HUES48 (cell line): ENCODE data around the gene CHAC1.

Source experiments
- H3K27ac ChIP-seq: one replicate; pipeline ENCODE4 v1.7.0; 2013; ENCODE audit warnings: low read depth, low read length, inconsistent platforms
- H3K27me3 ChIP-seq: 2 replicates; pipeline ENCODE4 v1.6.1; 2013; ENCODE audit warnings: mild to moderate bottlenecking, low read length; ENCODE audit not compliant: control insufficient read depth, insufficient read depth
- H3K36me3 ChIP-seq: 2 replicates; pipeline ENCODE4 v1.6.1; 2013; ENCODE audit warnings: low read length; ENCODE audit not compliant: control insufficient read depth, insufficient read depth
- H3K4me1 ChIP-seq: 2 replicates; pipeline ENCODE4 v1.6.1; 2013; ENCODE audit warnings: mild to moderate bottlenecking, low read length; ENCODE audit not compliant: control insufficient read depth, insufficient read depth
- H3K4me3 ChIP-seq: 2 replicates; pipeline ENCODE4 v1.5.1; 2013; ENCODE audit warnings: mild to moderate bottlenecking, low read depth, low read length
- H3K9ac ChIP-seq: 2 replicates; pipeline ENCODE4 v1.6.1; 2013; ENCODE audit warnings: mild to moderate bottlenecking, low read depth, low read length, moderate library complexity
- H3K9me3 ChIP-seq: 2 replicates; pipeline ENCODE4 v1.6.1; 2013; ENCODE audit warnings: low read length; ENCODE audit not compliant: control insufficient read depth, insufficient read depth

The CHAC1 gene

DNA sequence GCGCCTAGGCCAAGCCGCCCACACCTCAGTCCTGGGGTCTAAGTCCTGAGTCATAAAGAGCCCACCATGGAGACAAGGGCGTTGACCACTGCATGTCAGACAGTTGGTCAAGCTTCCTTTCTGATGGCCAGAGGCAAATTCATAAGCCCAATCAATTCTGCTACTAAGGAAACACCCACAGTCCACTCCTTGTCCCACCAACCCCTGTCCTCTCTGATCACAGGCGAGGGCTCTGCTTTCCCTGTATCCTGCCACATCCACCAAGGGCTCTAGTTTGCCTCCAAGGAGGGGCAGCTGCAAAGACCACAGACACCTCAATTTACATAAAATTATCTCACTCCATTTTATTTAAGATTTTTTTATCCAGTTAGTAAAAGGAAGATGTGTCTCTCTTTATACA lies 25.3 kb downstream of the CHAC1 start:
- Histone ChIP-seq H3K27me3 (no peaks in the 10 kb centered on the region), H3K9me3 (no peaks in the 10 kb centered on the region), H3K27ac (no peak overlapping the region), H3K36me3 (peaks cover 78% of the 10 kb centered on the region), H3K4me3 (no peak overlapping the region), H3K4me1 (no peaks in the 10 kb centered on the region), H3K9ac (no peak overlapping the region)

- H3K36me3 ChIP-seq, result peaks cover 99% of the 10 kb centered on the region
- H3K4me1 ChIP-seq, result no peaks in the 10 kb centered on the region
- no peak overlapping the region for H3K27ac ChIP-seq
- H3K9ac ChIP-seq, result no peak overlapping the region
- H3K4me3 ChIP-seq, result no peak overlapping the region
- no peaks in the 10 kb centered on the region for H3K9me3 ChIP-seq
- no peaks in the 10 kb centered on the region for H3K27me3 ChIP-seq
These were observed 27.9 kb downstream of the CHAC1 start for GRCh38 chr15:40981186-40981585.

GRCh38 chr15:40982855-40983254 lies 29.6 kb downstream of the CHAC1 start:
- Histone ChIP-seq H3K9me3 (no peaks in the 10 kb centered on the region), H3K4me3 (no peak overlapping the region), H3K36me3 (peaks cover 97% of the 10 kb centered on the region), H3K27me3 (no peaks in the 10 kb centered on the region), H3K27ac (no peak overlapping the region), H3K4me1 (no peaks in the 10 kb centered on the region), H3K9ac (no peak overlapping the region)

- Histone ChIP-seq H3K9me3 (no peaks in the 10 kb centered on the region), H3K9ac (no peak overlapping the region), H3K4me3 (no peak overlapping the region), H3K36me3 (peaks cover 91% of the 10 kb centered on the region), H3K27ac (no peak overlapping the region), H3K4me1 (no peaks in the 10 kb centered on the region), H3K27me3 (no peaks in the 10 kb centered on the region)
These were observed 31.1 kb downstream of the CHAC1 start for GRCh38 chr15:40984406-40984805.

DNA sequence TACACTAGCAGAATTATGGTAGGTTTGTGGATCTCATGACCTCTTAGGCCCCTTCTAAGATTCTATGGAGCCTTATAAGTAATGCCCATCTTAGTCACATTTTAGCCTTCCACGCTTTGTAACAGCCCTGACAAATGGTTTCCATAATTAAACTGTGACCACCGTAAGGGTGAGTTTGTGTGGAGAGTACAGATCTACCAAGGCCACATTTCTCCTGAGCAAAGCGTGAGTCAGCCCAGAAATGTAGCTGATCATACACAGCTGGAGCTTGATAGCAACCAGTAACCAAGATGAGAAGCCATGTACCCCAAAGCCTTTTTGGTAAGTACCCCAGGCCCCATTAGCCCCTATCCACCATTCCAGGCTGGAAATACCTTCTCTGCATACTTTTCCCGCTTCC lies 31.7 kb downstream of the CHAC1 start:
- no peaks in the 10 kb centered on the region for H3K4me1 ChIP-seq
- H3K4me3 ChIP-seq, result no peak overlapping the region
- H3K27me3 ChIP-seq, result no peaks in the 10 kb centered on the region
- no peak overlapping the region for H3K27ac ChIP-seq
- peaks cover 85% of the 10 kb centered on the region for H3K36me3 ChIP-seq
- H3K9ac ChIP-seq, result no peak overlapping the region
- H3K9me3 ChIP-seq, result no peaks in the 10 kb centered on the region

DNA sequence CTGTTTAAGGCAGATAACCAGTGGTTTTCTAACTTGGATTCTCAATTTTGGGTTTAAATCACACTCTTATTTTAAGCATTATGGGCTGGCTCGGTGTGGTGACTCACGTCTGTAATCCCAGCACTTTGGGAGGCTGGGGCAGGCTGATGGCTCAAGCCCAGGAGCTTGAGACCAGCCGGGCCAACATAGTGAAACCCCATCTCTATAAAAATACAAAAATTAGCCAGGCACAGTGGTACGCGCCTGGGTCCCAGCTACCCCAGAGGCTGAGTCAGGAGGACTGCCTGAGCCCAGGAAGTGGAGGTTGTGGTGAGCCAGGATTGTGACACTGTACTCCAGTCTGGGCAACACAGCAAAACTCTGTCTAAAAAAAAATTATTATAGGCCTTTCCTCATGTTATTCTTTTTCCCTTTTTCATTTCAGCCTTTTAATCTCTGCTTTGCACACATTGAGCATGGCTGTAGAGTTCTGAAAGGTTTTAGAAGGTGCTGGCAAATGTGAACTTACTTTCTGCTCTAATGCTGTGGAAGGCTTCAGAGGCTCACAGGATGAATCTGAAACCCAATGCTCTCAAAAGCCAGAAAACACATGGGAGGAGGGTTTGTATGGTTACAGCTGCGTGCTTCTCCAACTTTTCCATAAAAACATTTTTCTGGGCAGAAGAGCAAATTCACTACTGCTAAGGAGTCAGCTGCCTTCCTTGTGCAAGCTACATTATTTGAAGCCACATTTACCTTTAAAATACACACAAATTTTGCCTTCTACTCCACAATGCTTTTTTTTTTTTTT lies 32.5 kb downstream of the CHAC1 start:
- Histone ChIP-seq H3K9ac (no peak overlapping the region), H3K4me1 (no peaks in the 10 kb centered on the region)

DNA sequence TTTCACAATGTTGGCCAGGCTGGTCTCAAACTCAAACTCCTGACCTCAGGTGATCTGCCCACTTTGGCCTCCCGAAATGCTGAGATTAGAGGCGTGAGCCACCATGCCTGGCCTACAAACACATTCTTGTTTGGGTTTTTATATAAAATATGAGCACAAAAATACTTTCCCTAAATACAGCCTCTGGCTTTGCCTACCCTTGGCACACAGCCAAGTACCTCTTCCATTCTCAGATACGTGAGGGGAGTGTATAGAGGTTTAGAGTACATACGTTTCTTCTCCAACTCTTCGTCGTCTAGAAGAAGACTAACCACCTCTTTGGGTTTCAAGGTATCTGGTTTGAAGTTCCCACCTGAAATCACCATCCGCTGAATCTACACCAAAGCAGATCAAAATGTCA lies 33.5 kb downstream of the CHAC1 start:
- Histone ChIP-seq H3K27ac (no peak overlapping the region), H3K9me3 (no peaks in the 10 kb centered on the region), H3K36me3 (peaks cover 79% of the 10 kb centered on the region), H3K9ac (no peak overlapping the region), H3K4me3 (no peak overlapping the region), H3K4me1 (no peaks in the 10 kb centered on the region), H3K27me3 (no peaks in the 10 kb centered on the region)

More for the DNA sequence above, 32.5 kb downstream of the CHAC1 start:
- Histone ChIP-seq H3K27me3 (no peaks in the 10 kb centered on the region), H3K36me3 (peaks cover 82% of the 10 kb centered on the region), H3K9me3 (no peaks in the 10 kb centered on the region), H3K27ac (no peak overlapping the region), H3K4me3 (no peak overlapping the region)

- Histone ChIP-seq H3K9ac (no peak overlapping the region), H3K27ac (no peak overlapping the region), H3K4me3 (no peak overlapping the region), H3K36me3 (peaks cover 71% of the 10 kb centered on the region), H3K9me3 (no peaks in the 10 kb centered on the region), H3K27me3 (no peaks in the 10 kb centered on the region), H3K4me1 (no peaks in the 10 kb centered on the region)
These were observed 34.9 kb downstream of the CHAC1 start for GRCh38 chr15:40988156-40988555.

DNA sequence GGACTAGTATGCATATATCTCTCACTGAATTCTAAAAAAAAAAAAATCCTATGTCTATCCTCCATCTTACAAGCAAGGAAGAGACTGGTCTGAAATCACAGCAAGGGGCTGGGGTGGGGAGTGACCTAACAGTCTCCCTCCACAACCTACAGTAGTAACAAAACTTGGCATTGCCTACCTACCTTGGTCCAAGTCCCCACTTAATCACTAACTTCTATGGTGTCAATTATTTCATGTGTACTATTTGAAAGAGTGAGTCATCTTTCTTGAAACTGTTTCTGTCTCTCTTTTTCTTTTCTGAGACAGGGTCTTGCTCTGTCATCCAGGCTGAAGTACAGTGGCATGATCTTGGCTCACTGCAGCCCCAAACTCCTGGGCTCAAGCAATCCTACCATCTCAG lies 36.8 kb downstream of the CHAC1 start:
- Histone ChIP-seq H3K27ac (no peak overlapping the region), H3K9ac (no peak overlapping the region), H3K4me1 (no peaks in the 10 kb centered on the region), H3K36me3 (peaks cover 58% of the 10 kb centered on the region), H3K9me3 (no peaks in the 10 kb centered on the region), H3K4me3 (no peak overlapping the region), H3K27me3 (no peaks in the 10 kb centered on the region)

GRCh38 chr15:40990789-40991188 lies 37.5 kb downstream of the CHAC1 start:
- Histone ChIP-seq H3K27ac (no peak overlapping the region), H3K36me3 (peaks cover 55% of the 10 kb centered on the region), H3K4me1 (no peaks in the 10 kb centered on the region), H3K27me3 (no peaks in the 10 kb centered on the region), H3K4me3 (no peak overlapping the region), H3K9me3 (no peaks in the 10 kb centered on the region), H3K9ac (no peak overlapping the region)

GRCh38 chr15:40991355-40991754 lies 38.1 kb downstream of the CHAC1 start:
- H3K4me3 ChIP-seq, result no peak overlapping the region
- no peak overlapping the region for H3K9ac ChIP-seq
- no peaks in the 10 kb centered on the region for H3K27me3 ChIP-seq
- no peaks in the 10 kb centered on the region for H3K9me3 ChIP-seq
- peaks cover 56% of the 10 kb centered on the region for H3K36me3 ChIP-seq
- H3K4me1 ChIP-seq, result no peaks in the 10 kb centered on the region
- no peak overlapping the region for H3K27ac ChIP-seq
